H1 (cell line): Measurements from ENCODE around the gene VIT.

Source experiments
- CREB1 ChIP-seq: IDR thresholded peaks from 2 replicates; pipeline ENCODE4 v1.6.1; 2012; ENCODE audit warnings: inconsistent platforms
- CTCF ChIP-seq, 3 experiments: IDR thresholded peaks; 1 replicate in 2 of 3; 2 replicates in 1 of 3; pipeline versions ENCODE4 v1.5.1 to v1.6.1; 2011; ENCODE audit warnings: low read length in 3 of 3, mild to moderate bottlenecking in 3 of 3, inconsistent platforms in 2 of 3, low read depth in 1 of 3, moderate library complexity in 1 of 3; ENCODE audit not compliant: insufficient read depth in 1 of 3; ENCODE audit errors: control extremely low read depth in 1 of 3
- EGR1 ChIP-seq: IDR thresholded peaks from 2 replicates; pipeline ENCODE4 v1.6.1; 2011; ENCODE audit warnings: low read depth, low read length, borderline replicate concordance
- EP300 ChIP-seq, 2 experiments: IDR thresholded peaks; 1 replicate in 1 of 2; 2 replicates in 1 of 2; pipeline ENCODE4 v1.6.1; 2011 to 2012; ENCODE audit warnings: low read depth in 2 of 2, low read length in 2 of 2, mild to moderate bottlenecking in 2 of 2, borderline replicate concordance in 1 of 2, inconsistent platforms in 1 of 2, moderate library complexity in 1 of 2
- EZH2 ChIP-seq: fragments of 200-600 bp; sonication (generic); IDR thresholded peaks from 2 replicates; pipeline ENCODE4 v1.7.1; 2012; ENCODE audit warnings: low read depth, mild to moderate bottlenecking, moderate library complexity, low read length, inconsistent platforms; ENCODE audit not compliant: severe bottlenecking
- POLR2A ChIP-seq, 2 experiments: IDR thresholded peaks; 1 replicate in 1 of 2; 2 replicates in 1 of 2; pipeline ENCODE4 v1.6.1; 2011; ENCODE audit warnings: low read depth in 2 of 2, low read length in 2 of 2, mild to moderate bottlenecking in 2 of 2; ENCODE audit errors: control extremely low read depth in 1 of 2
- POLR2AphosphoS5 ChIP-seq: IDR thresholded peaks from 2 replicates; pipeline ENCODE4 v1.6.1; 2011; ENCODE audit warnings: low read depth, low read length
- RXRA ChIP-seq: IDR thresholded peaks from 2 replicates; pipeline ENCODE4 v1.6.1; 2011; ENCODE audit warnings: low read depth, mild to moderate bottlenecking, low read length, moderate library complexity; ENCODE audit not compliant: insufficient read depth
- TCF12 ChIP-seq: IDR thresholded peaks from 2 replicates; pipeline ENCODE4 v1.6.1; 2011; ENCODE audit warnings: low read depth, mild to moderate bottlenecking, low read length

DNA sequence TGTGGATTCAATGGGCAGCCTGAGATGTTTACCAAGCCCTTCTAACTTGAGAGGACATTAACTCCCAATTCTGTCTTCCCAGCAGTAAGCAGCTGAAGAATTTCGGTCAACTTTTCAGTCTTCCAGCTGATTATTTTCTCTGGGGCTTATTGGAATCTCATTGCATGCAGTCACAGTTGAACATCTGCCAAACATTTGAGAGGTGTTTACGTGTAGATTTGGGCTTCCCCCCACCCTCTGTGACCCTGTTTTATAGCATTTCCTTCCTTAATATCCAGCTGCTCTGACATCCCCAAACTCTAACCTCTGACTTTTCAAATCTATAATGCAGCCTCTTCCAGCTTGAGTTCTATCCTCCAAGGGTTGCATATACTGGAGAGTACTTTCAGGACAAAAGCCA lies 16.5 kb upstream of the VIT start:
- TF ChIP-seq CREB1 (no peak), EZH2 (no peak), EP300 (IDR thresholded peaks at IDR 0.05; ENCODE audit: borderline replicate concordance in 1 of 2, low read depth in 2 of 2, low read length in 2 of 2) (no peak), CTCF (IDR thresholded peaks at IDR 0.05; ENCODE audit: control extremely low read depth in 1 of 3, insufficient read depth in 1 of 3, low read depth in 1 of 3, low read length in 3 of 3) (no peak), RXRA (no peak), POLR2A (IDR thresholded peaks at IDR 0.05; ENCODE audit: control extremely low read depth in 1 of 2, low read depth in 2 of 2, low read length in 2 of 2) (no peak), EGR1 (no peak), POLR2AphosphoS5 (no peak), TCF12 (no peak)
